HepG2 (cell line): ENCODE data around the gene ACAP3. TPM values are rescaled to one million over a fixed set of nuclear protein-coding genes. Genes with fewer than 3 reads are reported as not detected.

Experiments
- ATM ChIP-seq: fragments of 450-650 bp; IDR thresholded peaks from 2 replicates; pipeline ENCODE4 v1.7.1; 2017; ENCODE audit warnings: mild to moderate bottlenecking, borderline replicate concordance
- CREM ChIP-seq, 2 experiments: sonication (generic) in 1 of 2; formaldehyde crosslinking in 1 of 2; IDR thresholded peaks; 2 replicates each; pipeline versions ENCODE4 v1.4.0 to v1.6.1; 2016 to 2020; ENCODE audit warnings: antibody characterized with exemption in 1 of 2, mild to moderate bottlenecking in 1 of 2, missing genetic modification reagents in 1 of 2
- FOSL1 ChIP-seq: sonication (generic); formaldehyde crosslinking; IDR thresholded peaks from 2 replicates; pipeline ENCODE4 v1.9.0; 2021; ENCODE audit warnings: missing genetic modification reagents, borderline replicate concordance
- LCORL ChIP-seq, 2 experiments: fragments of 450-650 bp in 1 of 2; sonication (generic) in 1 of 2; formaldehyde crosslinking in 1 of 2; IDR thresholded peaks; 2 replicates each; pipeline versions ENCODE4 v1.5.0 to v1.6.1; 2017 to 2020; ENCODE audit warnings: antibody characterized with exemption in 1 of 2, missing genetic modification reagents in 1 of 2
- PITX1 ChIP-seq: sonication (generic); formaldehyde crosslinking; IDR thresholded peaks from 2 replicates; pipeline ENCODE4 v1.5.1; 2020; ENCODE audit warnings: mild to moderate bottlenecking, missing genetic modification reagents
- TOPORS ChIP-seq: sonication (generic); formaldehyde crosslinking; IDR thresholded peaks from 2 replicates; pipeline ENCODE4 v1.8.0; 2023; ENCODE audit warnings: mild to moderate bottlenecking, missing genetic modification reagents
- ZBTB7A ChIP-seq: sonication (generic); formaldehyde crosslinking; IDR thresholded peaks from 2 replicates; pipeline ENCODE4 v1.8.0; 2022; ENCODE audit warnings: mild to moderate bottlenecking, missing genetic modification reagents
- ZNF121 ChIP-seq: sonication (generic); formaldehyde crosslinking; IDR thresholded peaks from 2 replicates; pipeline ENCODE4 v1.5.0; 2020; ENCODE audit warnings: mild to moderate bottlenecking, missing genetic modification reagents
- ZNF614 ChIP-seq: IDR thresholded peaks from 2 replicates; pipeline ENCODE4 v1.6.1; 2018; ENCODE audit warnings: missing biosample characterization, missing genetic modification reagents, inconsistent platforms, borderline replicate concordance
- ZNF781 ChIP-seq: sonication (generic); formaldehyde crosslinking; IDR thresholded peaks from 2 replicates; pipeline ENCODE4 v1.5.1; 2020; ENCODE audit warnings: borderline replicate concordance, mild to moderate bottlenecking, missing genetic modification reagents; ENCODE audit errors: not compliant biosample characterization
- ZSCAN20 ChIP-seq: sonication (generic); formaldehyde crosslinking; IDR thresholded peaks from 2 replicates; pipeline ENCODE4 v1.4.0; 2020; ENCODE audit warnings: missing genetic modification reagents, mild to moderate bottlenecking, borderline replicate concordance
- ZZZ3 ChIP-seq: sonication (generic); formaldehyde crosslinking; IDR thresholded peaks from 2 replicates; pipeline ENCODE4 v1.4.0; 2020; ENCODE audit warnings: missing genetic modification reagents, mild to moderate bottlenecking, borderline replicate concordance
- polyA plus RNA-seq, 8 experiments: library from polyadenylated mRNA; depleted of rRNA in 3 of 8; stranded (reverse) in 7 of 8; unstranded in 1 of 8; fragments of >200 nt; fragmentation: Illumina TruSeq in 4 of 8; extraction: Trizol in 4 of 8; gene quantifications; 2 replicates each; pipeline versions ENCODE4 v1.2.1 to v1.2.3, GENCODE V29; 2011 to 2016; ENCODE audit warnings: low read depth in 4 of 8, missing spikeins in 1 of 8, mixed read lengths in 1 of 8; ENCODE audit not compliant: insufficient read depth in 1 of 8
- total RNA-seq, 5 experiments: library from RNA; depleted of rRNA; stranded (reverse); fragments of >200 nt; fragmentation: Illumina TruSeq; extraction: Trizol; gene quantifications; 2 replicates each; pipeline ENCODE4 v1.2.3, GENCODE V29; 2016; ENCODE audit warnings: low read depth in 1 of 5
- TF ChIP-seq, protein P1 (sequence below): IDR thresholded peaks from 2 replicates; pipeline ENCODE4 v1.6.1; 2016; ENCODE audit warnings: low read depth, control low read depth
- TF ChIP-seq, protein P2 (sequence below): sonication (generic); formaldehyde crosslinking; IDR thresholded peaks from 2 replicates; pipeline ENCODE4 v1.4.0; 2020; ENCODE audit warnings: mild to moderate bottlenecking, missing genetic modification reagents
- TF ChIP-seq, protein P3 (sequence below): sonication (generic); formaldehyde crosslinking; IDR thresholded peaks from 2 replicates; pipeline ENCODE4 v1.5.0; 2020; ENCODE audit warnings: mild to moderate bottlenecking, low read depth, missing genetic modification reagents, borderline replicate concordance
- TF ChIP-seq, protein P4 (sequence below), 2 experiments: IDR thresholded peaks; 2 replicates each; pipeline ENCODE4 v1.6.1; 2011 to 2012; ENCODE audit warnings: low read length in 2 of 2, borderline replicate concordance in 1 of 2, low read depth in 1 of 2, mild to moderate bottlenecking in 1 of 2, moderate library complexity in 1 of 2

ACAP3 gene
- total and polyA plus RNA-seq, 2 of the 13 experiments (the other 11 are each of a cell fraction or from before 2014, with no cell fraction given) = 29.4 to 50.8 TPM

DNA sequence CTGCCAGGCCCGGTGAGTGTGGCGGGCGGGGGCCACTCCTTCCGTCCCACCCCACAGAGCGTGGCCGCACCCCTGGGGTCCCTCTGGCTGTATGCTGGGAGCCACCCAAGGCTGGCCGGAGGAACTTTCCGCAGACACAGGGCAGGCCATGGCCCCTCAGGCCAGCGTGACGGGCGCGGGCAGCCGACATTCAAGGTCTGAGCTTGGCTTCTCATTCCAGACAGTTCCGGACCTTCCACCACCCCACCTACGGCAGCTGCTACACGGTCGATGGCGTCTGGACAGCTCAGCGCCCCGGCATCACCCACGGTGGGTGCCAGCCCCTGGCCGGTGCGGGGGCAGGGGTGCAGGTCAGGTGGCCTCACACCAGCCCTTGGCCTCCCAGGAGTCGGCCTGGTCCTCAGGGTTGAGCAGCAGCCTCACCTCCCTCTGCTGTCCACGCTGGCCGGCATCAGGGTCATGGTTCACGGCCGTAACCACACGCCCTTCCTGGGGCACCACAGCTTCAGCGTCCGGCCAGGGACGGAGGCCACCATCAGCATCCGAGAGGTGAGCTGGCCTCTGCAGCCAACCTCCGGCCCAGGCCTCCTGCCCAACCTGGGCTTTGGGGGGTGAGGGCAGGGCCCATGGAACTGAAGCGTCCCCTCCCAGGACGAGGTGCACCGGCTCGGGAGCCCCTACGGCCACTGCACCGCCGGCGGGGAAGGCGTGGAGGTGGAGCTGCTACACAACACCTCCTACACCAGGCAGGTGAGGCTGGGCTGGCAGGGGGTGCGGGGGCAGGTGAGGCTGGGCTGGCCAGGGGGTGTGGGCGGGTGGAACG is 20.2 kb downstream of the ACAP3 start (continued):
- TF ChIP-seq, protein P1, sequence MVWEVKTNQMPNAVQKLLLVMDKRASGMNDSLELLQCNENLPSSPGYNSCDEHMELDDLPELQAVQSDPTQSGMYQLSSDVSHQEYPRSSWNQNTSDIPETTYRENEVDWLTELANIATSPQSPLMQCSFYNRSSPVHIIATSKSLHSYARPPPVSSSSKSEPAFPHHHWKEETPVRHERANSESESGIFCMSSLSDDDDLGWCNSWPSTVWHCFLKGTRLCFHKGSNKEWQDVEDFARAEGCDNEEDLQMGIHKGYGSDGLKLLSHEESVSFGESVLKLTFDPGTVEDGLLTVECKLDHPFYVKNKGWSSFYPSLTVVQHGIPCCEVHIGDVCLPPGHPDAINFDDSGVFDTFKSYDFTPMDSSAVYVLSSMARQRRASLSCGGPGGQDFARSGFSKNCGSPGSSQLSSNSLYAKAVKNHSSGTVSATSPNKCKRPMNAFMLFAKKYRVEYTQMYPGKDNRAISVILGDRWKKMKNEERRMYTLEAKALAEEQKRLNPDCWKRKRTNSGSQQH (CRISPR knock-in tag) = peak; percentile 81; the same call in 1 of the 2 replicates
- TF ChIP-seq ZZZ3 (CRISPR knock-in tag) (peak; percentile 75; the same call in 1 of the 2 replicates), ATM (no peak), TOPORS (CRISPR knock-in tag) (no peak), ZSCAN20 (CRISPR knock-in tag) (no peak), ZBTB7A (CRISPR knock-in tag) (no peak), LCORL (IDR thresholded peaks at IDR 0.05) (no peak), LCORL (CRISPR knock-in tag; IDR thresholded peaks at IDR 0.05) (peak; percentile 63; the same call in 1 of the 2 replicates), ZNF121 (CRISPR knock-in tag) (no peak), CREM (IDR thresholded peaks at IDR 0.05) (no peak), CREM (CRISPR knock-in tag; IDR thresholded peaks at IDR 0.05) (no peak), ZNF781 (CRISPR knock-in tag) (no peak), PITX1 (no peak), FOSL1 (CRISPR knock-in tag) (no peak), ZNF614 (CRISPR knock-in tag) (no peak)
- TF ChIP-seq, protein P2, sequence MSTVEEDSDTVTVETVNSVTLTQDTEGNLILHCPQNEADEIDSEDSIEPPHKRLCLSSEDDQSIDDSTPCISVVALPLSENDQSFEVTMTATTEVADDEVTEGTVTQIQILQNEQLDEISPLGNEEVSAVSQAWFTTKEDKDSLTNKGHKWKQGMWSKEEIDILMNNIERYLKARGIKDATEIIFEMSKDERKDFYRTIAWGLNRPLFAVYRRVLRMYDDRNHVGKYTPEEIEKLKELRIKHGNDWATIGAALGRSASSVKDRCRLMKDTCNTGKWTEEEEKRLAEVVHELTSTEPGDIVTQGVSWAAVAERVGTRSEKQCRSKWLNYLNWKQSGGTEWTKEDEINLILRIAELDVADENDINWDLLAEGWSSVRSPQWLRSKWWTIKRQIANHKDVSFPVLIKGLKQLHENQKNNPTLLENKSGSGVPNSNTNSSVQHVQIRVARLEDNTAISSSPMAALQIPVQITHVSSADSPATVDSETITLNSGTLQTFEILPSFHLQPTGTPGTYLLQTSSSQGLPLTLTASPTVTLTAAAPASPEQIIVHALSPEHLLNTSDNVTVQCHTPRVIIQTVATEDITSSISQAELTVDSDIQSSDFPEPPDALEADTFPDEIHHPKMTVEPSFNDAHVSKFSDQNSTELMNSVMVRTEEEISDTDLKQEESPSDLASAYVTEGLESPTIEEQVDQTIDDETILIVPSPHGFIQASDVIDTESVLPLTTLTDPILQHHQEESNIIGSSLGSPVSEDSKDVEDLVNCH (CRISPR knock-in tag) = no peak
- TF ChIP-seq, protein P3, sequence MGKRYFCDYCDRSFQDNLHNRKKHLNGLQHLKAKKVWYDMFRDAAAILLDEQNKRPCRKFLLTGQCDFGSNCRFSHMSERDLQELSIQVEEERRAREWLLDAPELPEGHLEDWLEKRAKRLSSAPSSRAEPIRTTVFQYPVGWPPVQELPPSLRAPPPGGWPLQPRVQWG (CRISPR knock-in tag) = no peak
- TF ChIP-seq, protein P4, sequence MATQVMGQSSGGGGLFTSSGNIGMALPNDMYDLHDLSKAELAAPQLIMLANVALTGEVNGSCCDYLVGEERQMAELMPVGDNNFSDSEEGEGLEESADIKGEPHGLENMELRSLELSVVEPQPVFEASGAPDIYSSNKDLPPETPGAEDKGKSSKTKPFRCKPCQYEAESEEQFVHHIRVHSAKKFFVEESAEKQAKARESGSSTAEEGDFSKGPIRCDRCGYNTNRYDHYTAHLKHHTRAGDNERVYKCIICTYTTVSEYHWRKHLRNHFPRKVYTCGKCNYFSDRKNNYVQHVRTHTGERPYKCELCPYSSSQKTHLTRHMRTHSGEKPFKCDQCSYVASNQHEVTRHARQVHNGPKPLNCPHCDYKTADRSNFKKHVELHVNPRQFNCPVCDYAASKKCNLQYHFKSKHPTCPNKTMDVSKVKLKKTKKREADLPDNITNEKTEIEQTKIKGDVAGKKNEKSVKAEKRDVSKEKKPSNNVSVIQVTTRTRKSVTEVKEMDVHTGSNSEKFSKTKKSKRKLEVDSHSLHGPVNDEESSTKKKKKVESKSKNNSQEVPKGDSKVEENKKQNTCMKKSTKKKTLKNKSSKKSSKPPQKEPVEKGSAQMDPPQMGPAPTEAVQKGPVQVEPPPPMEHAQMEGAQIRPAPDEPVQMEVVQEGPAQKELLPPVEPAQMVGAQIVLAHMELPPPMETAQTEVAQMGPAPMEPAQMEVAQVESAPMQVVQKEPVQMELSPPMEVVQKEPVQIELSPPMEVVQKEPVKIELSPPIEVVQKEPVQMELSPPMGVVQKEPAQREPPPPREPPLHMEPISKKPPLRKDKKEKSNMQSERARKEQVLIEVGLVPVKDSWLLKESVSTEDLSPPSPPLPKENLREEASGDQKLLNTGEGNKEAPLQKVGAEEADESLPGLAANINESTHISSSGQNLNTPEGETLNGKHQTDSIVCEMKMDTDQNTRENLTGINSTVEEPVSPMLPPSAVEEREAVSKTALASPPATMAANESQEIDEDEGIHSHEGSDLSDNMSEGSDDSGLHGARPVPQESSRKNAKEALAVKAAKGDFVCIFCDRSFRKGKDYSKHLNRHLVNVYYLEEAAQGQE (IDR thresholded peaks at IDR 0.05; ENCODE audit: borderline replicate concordance in 1 of 2, low read depth in 1 of 2, low read length in 2 of 2) = no peak
